Right ventricle myocardium inferior (tissue), 1 donor: ENCODE measurements around the gene SCGB1D4. TPM values are rescaled to one million over a fixed set of nuclear protein-coding genes. Genes with fewer than 3 reads are reported as not detected.

Experiments used
- ATAC-seq: fragments of 200-7000 bp; cut with Tn5 transposase; one replicate; pipeline ENCODE4 v1.9.1; 2020; ENCODE audit warnings: mild to moderate bottlenecking, moderate library complexity
- DNase-seq: peaks from one replicate; pipeline ENCODE4 v3.0.0; 2021; ENCODE audit errors: missing footprints
- intact Hi-C: fragments of 100-400 bp; cut with DNase I; formaldehyde crosslinking; loops from one replicate; pipeline ENCODE4 v1.11.0; 2022
- total RNA-seq: library from RNA; stranded (reverse); fragmentation: NEBNext Ultra II Directional; extraction: Animal tissue kit (Norgen Biotek cat#: 25700); gene quantifications from one replicate; pipeline ENCODE4 v1.2.1, GENCODE V29; 2021
- donor health status: DM: no; HTN: yes; CAD: no; lungs with severe emphysema.

The SCGB1D4 gene
- total RNA-seq, 1 donor from 2014 or later = not detected

DNA sequence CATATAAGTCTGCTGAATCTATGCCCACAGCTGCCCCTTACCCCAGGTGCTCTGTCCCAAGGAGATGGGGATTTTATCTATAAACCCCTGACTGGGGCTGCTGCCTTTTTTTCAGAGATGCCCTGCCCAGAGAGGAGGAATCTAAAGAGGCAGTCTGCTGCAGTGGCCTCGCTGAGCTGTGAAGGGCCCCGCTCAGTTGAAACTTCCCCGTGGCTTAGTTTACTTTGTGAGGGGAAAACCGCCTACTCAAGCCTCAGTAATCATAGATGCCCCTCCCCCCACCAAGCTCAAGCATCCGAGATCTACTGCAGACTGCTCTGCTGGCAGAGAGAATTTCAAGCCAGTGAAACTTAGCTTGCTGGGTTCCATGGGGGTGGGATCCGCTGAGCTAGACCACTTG lies 7.4 kb upstream of the SCGB1D4 start:
- intact Hi-C loops = no loop called here

DNA sequence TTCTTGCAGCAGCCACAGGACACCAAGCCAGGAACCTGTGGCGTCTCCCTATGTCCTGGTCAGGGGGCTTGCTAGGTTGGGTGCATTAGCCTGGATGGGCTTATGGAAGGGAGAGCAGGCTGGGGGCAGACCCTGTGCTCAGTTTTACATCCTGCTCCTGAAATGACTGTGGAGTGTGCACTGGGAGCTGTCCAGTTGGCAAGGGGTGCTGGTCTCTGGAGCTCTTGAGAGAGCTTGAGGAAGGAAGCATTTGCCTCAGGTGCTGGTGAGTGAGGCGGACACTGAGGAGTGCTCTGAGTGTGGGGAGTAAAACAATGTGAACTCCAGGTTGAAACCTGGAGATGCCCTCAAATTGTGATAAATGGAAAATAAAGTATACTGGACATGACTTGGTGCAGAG lies 3.4 kb downstream of the SCGB1D4 start:
- intact Hi-C loops = no loop called here
- ATAC-seq (no peak), DNase-seq (no peak)

More for the DNA sequence above, 7.4 kb upstream of the SCGB1D4 start:
- no peak for ATAC-seq
- DNase-seq = no peak

GRCh38 chr11:62280452-62280851 lies 18.4 kb downstream of the SCGB1D4 start:
- no peak for DNase-seq
- no peak for ATAC-seq
- intact Hi-C loops = no loop called here

GRCh38 chr11:62273789-62274275 lies 25.0 kb downstream of the SCGB1D4 start:
- no peak for ATAC-seq
- no peak for DNase-seq
- intact Hi-C loops = no loop called here

DNA sequence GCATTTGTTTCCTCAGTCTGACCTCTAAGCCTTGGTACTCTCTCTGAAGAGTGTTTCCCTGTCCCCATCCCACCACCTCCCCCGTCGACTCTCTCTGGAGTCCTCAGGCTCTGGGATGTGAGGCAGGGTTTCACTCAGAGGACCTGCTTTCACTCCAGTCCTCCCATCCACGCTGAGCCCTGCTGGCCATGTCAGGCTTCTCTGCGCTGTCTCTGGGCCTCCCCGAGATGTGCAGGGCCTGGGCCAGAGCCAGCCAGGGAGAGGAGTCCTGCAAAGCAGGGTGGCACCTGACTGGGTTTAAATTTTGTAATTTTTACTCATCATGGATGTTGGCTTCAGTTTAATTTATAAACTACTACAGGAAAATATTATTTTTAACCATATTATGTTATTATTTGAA lies 25.6 kb downstream of the SCGB1D4 start:
- intact Hi-C loops = no loop called here
- ATAC-seq (no peak), DNase-seq (no peak)

- no peak for DNase-seq
- ATAC-seq = no peak
- intact Hi-C loops = no loop called here
These were observed 29.1 kb downstream of the SCGB1D4 start, which contains the start of gene SCGB2A2 for GRCh38 chr11:62269654-62270278. TSS of gene SCGB2A2 (plus strand) at chr11:62270158. CDS start at chr11:62270217, 59 bp downstream.

GRCh38 chr11:62267576-62267975 lies 31.3 kb downstream of the SCGB1D4 start:
- no peak for ATAC-seq
- intact Hi-C loops = no loop called here
- no peak for DNase-seq

GRCh38 chr11:62267050-62267449 lies 31.8 kb downstream of the SCGB1D4 start:
- intact Hi-C loops = no loop called here
- DNase-seq (no peak), ATAC-seq (no peak)

GRCh38 chr11:62266558-62266957 lies 32.3 kb downstream of the SCGB1D4 start:
- intact Hi-C loops = no loop called here
- ATAC-seq (no peak), DNase-seq (no peak)

GRCh38 chr11:62264004-62264403 lies 34.9 kb downstream of the SCGB1D4 start:
- ATAC-seq (no peak), DNase-seq (no peak)
- intact Hi-C loops = no loop called here

DNA sequence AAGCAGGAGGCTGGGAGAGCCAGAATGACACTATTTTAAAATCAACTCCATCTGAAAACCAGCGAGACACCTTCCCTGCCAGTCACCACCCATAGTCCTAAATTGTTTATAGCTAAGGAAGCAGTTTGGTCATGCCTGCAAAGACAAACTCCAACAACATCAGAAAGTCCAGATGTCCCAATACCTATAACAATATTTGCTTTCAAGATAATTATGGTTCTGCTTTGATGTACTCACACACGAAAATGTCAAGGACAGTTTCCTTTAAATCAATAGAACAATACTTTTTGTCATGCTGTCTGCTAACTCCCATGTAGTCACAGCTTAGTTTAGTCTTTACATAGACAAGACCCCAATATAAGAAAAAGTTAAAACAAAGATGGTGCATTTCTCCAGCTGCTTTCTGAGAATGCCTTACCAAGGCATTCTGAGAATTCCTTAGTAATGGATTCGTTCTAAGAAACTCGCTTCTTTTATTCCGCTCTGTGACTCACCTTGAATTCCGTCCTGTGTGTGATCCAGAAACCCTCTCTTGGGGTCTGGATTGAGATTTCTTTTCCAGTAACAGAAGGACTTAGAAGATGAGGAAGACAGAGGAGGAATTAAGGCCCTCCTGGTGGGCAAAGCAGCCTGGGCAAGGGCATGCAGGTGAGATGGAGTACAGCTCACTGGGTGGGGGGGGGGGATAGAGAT lies 38.5 kb downstream of the SCGB1D4 start:
- DNase-seq (no peak), ATAC-seq (no peak)
- intact Hi-C loops = no loop called here

DNA sequence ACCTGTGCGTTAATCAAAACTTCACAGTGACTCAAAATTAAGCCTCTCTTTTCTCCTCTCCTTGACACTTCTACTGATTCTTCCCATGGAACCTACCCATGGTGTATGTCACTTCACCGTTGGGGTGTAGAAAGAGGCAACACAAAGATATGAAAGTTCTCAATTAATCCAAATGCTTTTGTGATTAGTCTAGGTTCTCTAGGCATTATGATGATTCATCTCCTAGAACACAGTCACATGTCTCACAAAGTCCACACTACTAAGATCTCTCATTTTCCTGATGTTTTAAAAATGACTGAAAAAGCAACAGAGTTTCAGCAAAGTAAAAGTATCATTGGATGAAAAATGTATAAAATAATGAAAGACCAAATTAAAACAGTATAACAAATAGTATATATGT lies 42.6 kb downstream of the SCGB1D4 start:
- intact Hi-C loops = no loop called here
- no peak for ATAC-seq

DNA sequence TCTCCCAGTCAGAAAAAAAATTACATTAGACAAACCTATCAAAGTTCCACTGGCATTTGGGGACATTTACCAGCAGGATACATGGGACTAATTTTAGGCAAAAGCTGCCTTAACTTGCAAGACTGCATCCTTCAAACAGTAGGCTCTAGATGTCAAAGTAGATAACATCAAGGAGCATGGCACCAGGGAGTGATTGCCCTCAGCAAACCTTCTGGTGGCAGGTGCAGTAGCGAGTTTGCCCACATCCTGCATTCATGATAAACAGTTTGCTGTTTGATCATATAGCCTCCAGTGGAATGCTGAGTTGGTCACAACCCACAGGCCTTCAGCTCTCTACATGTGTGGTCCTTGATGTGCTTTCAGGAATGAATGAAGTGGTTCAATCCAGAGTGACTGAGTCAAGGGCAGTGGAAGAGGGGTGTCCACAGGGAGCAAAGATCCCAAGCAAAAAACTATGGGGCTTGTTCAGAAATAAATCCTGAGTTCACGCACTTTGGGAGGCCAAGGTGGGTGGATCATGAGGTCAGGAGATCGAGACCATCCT lies 44.8 kb downstream of the SCGB1D4 start:
- intact Hi-C loops = no loop called here
- ATAC-seq (no peak), DNase-seq (no peak)

More for the DNA sequence above, 42.6 kb downstream of the SCGB1D4 start:
- DNase-seq = no peak

DNA sequence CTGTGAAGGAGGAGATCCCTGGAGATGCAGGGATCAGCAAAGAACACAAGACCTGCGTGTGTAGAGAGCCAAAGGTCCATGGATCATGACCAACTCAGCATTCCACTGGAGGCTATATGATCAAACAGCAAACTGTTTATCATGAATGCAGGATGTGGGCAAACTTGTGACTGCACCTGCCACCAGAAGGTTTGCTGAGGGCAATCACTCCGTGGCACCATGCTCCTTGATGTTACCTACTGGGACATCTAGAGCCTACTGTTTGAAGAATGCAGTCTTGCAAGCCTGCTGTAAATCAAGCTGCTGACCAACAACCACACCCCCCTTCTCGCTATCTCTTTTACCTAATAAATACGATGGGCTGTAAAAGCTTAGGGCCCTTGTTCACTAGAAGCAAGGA lies 47.2 kb downstream of the SCGB1D4 start:
- intact Hi-C loops = no loop called here
- ATAC-seq = no peak

More for the DNA sequence above, 47.2 kb downstream of the SCGB1D4 start:
- no peak for DNase-seq

Other genes with a start within 250 kb of the SCGB1D4 start
- 10.5 TPM for gene INCENP, start 175.1 kb downstream of the SCGB1D4 start, total RNA-seq
- not detected for gene SCGB1D1, start 108.9 kb downstream of the SCGB1D4 start, total RNA-seq
- not detected for gene SCGB2A1, start 90.4 kb downstream of the SCGB1D4 start, total RNA-seq
- 4.0 TPM for gene SCGB1D2, start 56.8 kb downstream of the SCGB1D4 start, total RNA-seq
- not detected for gene SCGB2A2, start 28.9 kb downstream of the SCGB1D4 start, total RNA-seq
- gene ASRGL1, start 38.4 kb upstream of the SCGB1D4 start, total RNA-seq = 4.7 TPM
- gene SCGB1A1, start 120.0 kb upstream of the SCGB1D4 start, total RNA-seq = not detected
- 332 TPM for gene AHNAK, start 247.7 kb upstream of the SCGB1D4 start, total RNA-seq